GM23338 (cell line): ENCODE results near the gene SERINC5. TPM values are rescaled to one million over a fixed set of nuclear protein-coding genes. Genes with fewer than 3 reads are reported as not detected.

Experiments
- ATAC-seq: fragments of 200-7000 bp; cut with Tn5 transposase; 3 replicates; pipeline ENCODE4 v1.9.1; 2020
- DNase-seq: peaks from one replicate; pipeline ENCODE4 v3.0.0-alpha.2; 2015; ENCODE audit warnings: low spot score
- H2AFZ ChIP-seq: fragments of 200-600 bp; sonication (generic); 2 replicates; pipeline ENCODE4 v1.8.0; 2016; ENCODE audit warnings: antibody characterized with exemption, mild to moderate bottlenecking, moderate library complexity
- H3F3A ChIP-seq: fragments of 200-600 bp; sonication (generic); replicated peaks from 2 replicates; pipeline ENCODE4 v1.8.0; 2017; ENCODE audit warnings: antibody characterized with exemption, mixed run types, low read depth
- H3K27ac ChIP-seq: fragments of 200-600 bp; sonication (generic); 2 replicates; pipeline ENCODE4 v1.6.1; 2016; ENCODE audit warnings: low read depth
- H3K27me3 ChIP-seq: fragments of 200-600 bp; sonication (generic); 2 replicates; pipeline ENCODE4 v1.8.0; 2016; ENCODE audit warnings: mild to moderate bottlenecking, mixed run types, moderate library complexity; ENCODE audit not compliant: insufficient read depth
- H3K36me3 ChIP-seq: fragments of 200-600 bp; sonication (generic); 2 replicates; pipeline ENCODE4 v1.8.0; 2016; ENCODE audit warnings: mild to moderate bottlenecking; ENCODE audit not compliant: insufficient read depth
- H3K4me1 ChIP-seq: fragments of 200-600 bp; sonication (generic); 2 replicates; pipeline ENCODE4 v1.8.0; 2016; ENCODE audit warnings: mild to moderate bottlenecking, moderate library complexity; ENCODE audit not compliant: insufficient read depth
- H3K4me2 ChIP-seq: fragments of 200-600 bp; sonication (generic); 2 replicates; pipeline ENCODE4 v1.7.1; 2017; ENCODE audit warnings: mixed run types
- H3K4me3 ChIP-seq: fragments of 200-600 bp; sonication (generic); 2 replicates; pipeline ENCODE4 v1.6.1; 2016; ENCODE audit warnings: mixed run types
- H3K79me2 ChIP-seq: fragments of 200-600 bp; sonication (generic); replicated peaks from 2 replicates; pipeline ENCODE4 v1.8.0; 2017; ENCODE audit warnings: mild to moderate bottlenecking; ENCODE audit not compliant: insufficient read depth
- H3K9me2 ChIP-seq: fragments of 200-600 bp; sonication (generic); 2 replicates; pipeline ENCODE4 v1.8.0; 2017; ENCODE audit not compliant: insufficient read depth
- H4K20me1 ChIP-seq: fragments of 200-600 bp; sonication (generic); replicated peaks from 2 replicates; pipeline ENCODE4 v1.8.0; 2017; ENCODE audit warnings: mild to moderate bottlenecking; ENCODE audit not compliant: insufficient read depth
- H3K27ac Mint-ChIP-seq: 2 replicates; pipeline ENCODE4 v1.8.0; 2020; ENCODE audit warnings: inconsistent platforms, mild to moderate bottlenecking, moderate library complexity, mixed read lengths
- H3K27me3 Mint-ChIP-seq: 3 replicates; pipeline ENCODE4 v1.8.0; 2022; ENCODE audit warnings: low read depth, mild to moderate bottlenecking, moderate library complexity, mixed read lengths, inconsistent platforms; ENCODE audit not compliant: insufficient read depth, poor library complexity
- H3K36me3 Mint-ChIP-seq: 3 replicates; pipeline ENCODE4 v1.8.0; 2021; ENCODE audit warnings: low read depth, mild to moderate bottlenecking, inconsistent platforms, moderate library complexity, mixed read lengths
- H3K4me1 Mint-ChIP-seq: 3 replicates; pipeline ENCODE4 v1.8.0; 2020; ENCODE audit warnings: mild to moderate bottlenecking, inconsistent platforms, mixed read lengths
- H3K4me3 Mint-ChIP-seq: 3 replicates; pipeline ENCODE4 v1.8.0; 2021; ENCODE audit warnings: moderate library complexity, mild to moderate bottlenecking, inconsistent platforms, mixed read lengths
- H3K9me3 Mint-ChIP-seq: 3 replicates; pipeline ENCODE4 v1.8.0; 2020; ENCODE audit warnings: moderate library complexity, mild to moderate bottlenecking, inconsistent platforms, mixed read lengths
- CREB1 ChIP-seq: fragments of 250-450 bp; sonication (Bioruptor Pico); IDR thresholded peaks from 2 replicates; pipeline ENCODE4 v1.5.0; 2020; ENCODE audit warnings: low read depth, mild to moderate bottlenecking, moderate library complexity
- CTCF ChIP-seq, 2 experiments: fragments of 200-600 bp in 1 of 2; sonication (generic) in 1 of 2; conservative IDR thresholded peaks; 2 replicates each; pipeline versions ENCODE4 v1.5.1 to v1.6.1; 2016 to 2017; ENCODE audit warnings: antibody characterized with exemption in 2 of 2, low read depth in 2 of 2, mild to moderate bottlenecking in 2 of 2, moderate library complexity in 1 of 2
- ETS1 ChIP-seq: IDR thresholded peaks from 2 replicates; pipeline ENCODE4 v1.6.1; 2016; ENCODE audit warnings: antibody characterized with exemption
- EZH2 ChIP-seq: fragments of 200-600 bp; sonication (generic); IDR thresholded peaks from one replicate; pipeline ENCODE4 v1.8.0; 2017; ENCODE audit warnings: antibody characterized with exemption, mild to moderate bottlenecking, low read depth; ENCODE audit not compliant: unreplicated experiment
- EZH2phosphoT487 ChIP-seq: fragments of 200-600 bp; sonication (generic); IDR thresholded peaks from one replicate; pipeline ENCODE4 v1.8.1; 2018; ENCODE audit warnings: antibody characterized with exemption; ENCODE audit not compliant: unreplicated experiment
- JUNB ChIP-seq: IDR thresholded peaks from one replicate; pipeline ENCODE4 v1.6.1; 2016; ENCODE audit warnings: antibody characterized with exemption; ENCODE audit not compliant: unreplicated experiment
- NANOG ChIP-seq: IDR thresholded peaks from 2 replicates; pipeline ENCODE4 v1.6.1; 2016; ENCODE audit warnings: antibody characterized with exemption, borderline replicate concordance
- POLR2AphosphoS5 ChIP-seq: IDR thresholded peaks from 2 replicates; pipeline ENCODE4 v1.6.1; 2016; ENCODE audit warnings: antibody characterized with exemption, low read depth
- REST ChIP-seq: IDR thresholded peaks from one replicate; pipeline ENCODE4 v1.6.1; 2018; ENCODE audit warnings: antibody characterized with exemption; ENCODE audit not compliant: unreplicated experiment
- STAT1 ChIP-seq: IDR thresholded peaks from one replicate; pipeline ENCODE4 v1.6.1; 2016; ENCODE audit warnings: antibody characterized with exemption; ENCODE audit not compliant: unreplicated experiment
- ZNF114 ChIP-seq: fragments of 250-450 bp; sonication (Bioruptor Pico); IDR thresholded peaks from 2 replicates; pipeline ENCODE4 v1.5.0; 2020; ENCODE audit warnings: mild to moderate bottlenecking, moderate library complexity
- ZNF331 ChIP-seq: fragments of 250-450 bp; sonication (Bioruptor Pico); IDR thresholded peaks from 2 replicates; pipeline ENCODE4 v1.5.0; 2020; ENCODE audit warnings: low read depth, mild to moderate bottlenecking, moderate library complexity
- ZNF462 ChIP-seq: fragments of 250-450 bp; sonication (Bioruptor Pico); IDR thresholded peaks from 2 replicates; pipeline ENCODE4 v1.5.0; 2020; ENCODE audit warnings: mild to moderate bottlenecking, moderate library complexity
- polyA plus RNA-seq: library from polyadenylated mRNA; unstranded; fragments of >200 nt; fragmentation: Nextera tagmentation; extraction: Ambion mirVana; gene quantifications from 2 replicates; pipeline ENCODE4 v1.2.1, GENCODE V29; 2016
- total RNA-seq: library from RNA; depleted of rRNA; stranded (reverse); fragments of >200 nt; shearing (Covaris generic); gene quantifications from 2 replicates; pipeline ENCODE4 v1.2.3, GENCODE V29; 2014

Gene SERINC5
- total and polyA plus RNA-seq, 2 experiments from 2014 or later, result 34.0 to 107 TPM

GRCh38 chr5:80142996-80143395 is 112.9 kb downstream of the SERINC5 start:
- Histone ChIP-seq H3K36me3 (peaks cover 22% of the 10 kb centered on the region; the same call in 1 of the 2 replicates), H3K4me3 (no peak overlapping the region), H3K9me2 (no peaks in the 10 kb centered on the region), H3K27me3 (no peaks in the 10 kb centered on the region), H3K4me2 (peak overlapping the region; percentile 52), H3K27ac (peak overlapping the region; percentile 96), H2AFZ (no peak overlapping the region), H4K20me1 (no peaks in the 10 kb centered on the region), H3K4me1 (peaks cover 52% of the 10 kb centered on the region), H3K79me2 (no peaks in the 10 kb centered on the region), H3F3A (peaks cover 44% of the 10 kb centered on the region)
- peaks cover 66% of the 10 kb centered on the region for H3K4me1 Mint-ChIP-seq
- no peaks in the 10 kb centered on the region for H3K9me3 Mint-ChIP-seq
- H3K36me3 Mint-ChIP-seq, result peaks cover 46% of the 10 kb centered on the region
- TF ChIP-seq CREB1 (CRISPR knock-in tag), result no peak
- no peak for TF ChIP-seq POLR2AphosphoS5
- TF ChIP-seq ETS1, result no peak
- TF ChIP-seq CTCF (conservative IDR thresholded peaks at IDR 0.05; ENCODE audit: low read depth in 2 of 2), result no peak
- no peak for TF ChIP-seq REST
- TF ChIP-seq ZNF331, result no peak
- TF ChIP-seq STAT1, result no peak
- no peak for TF ChIP-seq NANOG
- no peak for TF ChIP-seq EZH2phosphoT487
- TF ChIP-seq ZNF462 (CRISPR knock-in tag), result no peak
- TF ChIP-seq JUNB, result no peak
- TF ChIP-seq ZNF114 (CRISPR knock-in tag), result no peak
- TF ChIP-seq EZH2, result no peak
- DNase-seq, result no peak
- peak overlapping the region; percentile 97 for H3K27ac Mint-ChIP-seq
- peaks cover 8% of the 10 kb centered on the region for H3K27me3 Mint-ChIP-seq
- no peak overlapping the region for H3K4me3 Mint-ChIP-seq
- ATAC-seq, result no peak
